Frontal cortex (tissue), 4 donors: ENCODE results near the gene MUS81. TPM values are rescaled to one million over a fixed set of nuclear protein-coding genes. Genes with fewer than 3 reads are reported as not detected.
A peak's percentile ranks its signal among the peaks of the same experiment; 100 is the strongest.
"Not testable (repeated sequence)": the region's sequence is repeated elsewhere in the genome, so short reads cannot be mapped to it uniquely, and the experiment has no call there.

Experiments
- DNase-seq, 2 donors: peaks; one replicate each; pipeline ENCODE4 v3.0.0; 2012; ENCODE audit warnings: low spot score in 2 of 2
- FAIRE-seq: peaks from 2 replicates; lab custom pipeline; 2012; peaks lifted over from hg19 to GRCh38; lab: Jason Lieb, UNC
- total RNA-seq: library from RNA; depleted of rRNA; stranded (reverse); fragments of >200 nt; gene quantifications from one replicate; pipeline ENCODE4 v1.2.3, GENCODE V29; 2014
- donor health status: control.
- donor health status: control.
- donor health status: control.

Gene MUS81, protein sequence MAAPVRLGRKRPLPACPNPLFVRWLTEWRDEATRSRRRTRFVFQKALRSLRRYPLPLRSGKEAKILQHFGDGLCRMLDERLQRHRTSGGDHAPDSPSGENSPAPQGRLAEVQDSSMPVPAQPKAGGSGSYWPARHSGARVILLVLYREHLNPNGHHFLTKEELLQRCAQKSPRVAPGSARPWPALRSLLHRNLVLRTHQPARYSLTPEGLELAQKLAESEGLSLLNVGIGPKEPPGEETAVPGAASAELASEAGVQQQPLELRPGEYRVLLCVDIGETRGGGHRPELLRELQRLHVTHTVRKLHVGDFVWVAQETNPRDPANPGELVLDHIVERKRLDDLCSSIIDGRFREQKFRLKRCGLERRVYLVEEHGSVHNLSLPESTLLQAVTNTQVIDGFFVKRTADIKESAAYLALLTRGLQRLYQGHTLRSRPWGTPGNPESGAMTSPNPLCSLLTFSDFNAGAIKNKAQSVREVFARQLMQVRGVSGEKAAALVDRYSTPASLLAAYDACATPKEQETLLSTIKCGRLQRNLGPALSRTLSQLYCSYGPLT
- 42.8 TPM for total RNA-seq

DNA sequence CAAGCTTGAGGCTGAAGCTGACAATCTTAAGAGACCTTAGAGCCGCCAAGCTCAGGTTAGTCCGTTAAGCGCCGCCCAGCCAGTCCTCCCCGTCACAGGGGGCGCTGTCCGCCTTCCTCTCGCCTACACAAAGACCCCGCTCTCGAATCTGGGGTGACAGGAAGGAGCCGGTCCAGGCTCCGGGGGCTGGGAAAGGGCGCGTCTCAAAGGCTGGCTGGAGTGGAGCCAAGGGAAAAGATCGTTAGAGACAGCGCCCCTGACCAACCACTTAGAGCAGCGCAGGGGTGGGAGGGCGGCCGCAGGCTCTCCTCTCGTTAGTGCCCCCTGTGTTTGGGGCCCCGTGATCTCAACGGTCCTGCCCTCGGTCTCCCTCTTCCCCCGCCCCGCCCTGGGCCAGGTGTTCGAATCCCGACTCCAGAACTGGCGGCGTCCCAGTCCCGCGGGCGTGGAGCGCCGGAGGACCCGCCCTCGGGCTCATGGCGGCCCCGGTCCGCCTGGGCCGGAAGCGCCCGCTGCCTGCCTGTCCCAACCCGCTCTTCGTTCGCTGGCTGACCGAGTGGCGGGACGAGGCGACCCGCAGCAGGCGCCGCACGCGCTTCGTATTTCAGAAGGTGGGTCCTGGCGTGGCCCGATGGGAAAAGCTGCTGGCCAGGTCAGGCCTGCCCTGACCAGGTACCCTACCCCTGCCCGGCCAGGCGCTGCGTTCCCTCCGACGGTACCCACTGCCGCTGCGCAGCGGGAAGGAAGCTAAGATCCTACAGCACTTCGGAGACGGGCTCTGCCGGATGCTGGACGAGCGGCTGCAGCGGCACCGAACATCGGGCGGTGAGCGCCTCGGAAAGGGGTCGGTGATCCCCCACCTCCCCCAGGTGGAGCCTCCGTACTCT lies at the start of gene MUS81:
Gene MUS81, plus strand, starts transcription at position 156 of the 887 bp plus-strand sequence. Its CDS starts 321 bp downstream, at position 477.
- no peak for FAIRE-seq

DNA sequence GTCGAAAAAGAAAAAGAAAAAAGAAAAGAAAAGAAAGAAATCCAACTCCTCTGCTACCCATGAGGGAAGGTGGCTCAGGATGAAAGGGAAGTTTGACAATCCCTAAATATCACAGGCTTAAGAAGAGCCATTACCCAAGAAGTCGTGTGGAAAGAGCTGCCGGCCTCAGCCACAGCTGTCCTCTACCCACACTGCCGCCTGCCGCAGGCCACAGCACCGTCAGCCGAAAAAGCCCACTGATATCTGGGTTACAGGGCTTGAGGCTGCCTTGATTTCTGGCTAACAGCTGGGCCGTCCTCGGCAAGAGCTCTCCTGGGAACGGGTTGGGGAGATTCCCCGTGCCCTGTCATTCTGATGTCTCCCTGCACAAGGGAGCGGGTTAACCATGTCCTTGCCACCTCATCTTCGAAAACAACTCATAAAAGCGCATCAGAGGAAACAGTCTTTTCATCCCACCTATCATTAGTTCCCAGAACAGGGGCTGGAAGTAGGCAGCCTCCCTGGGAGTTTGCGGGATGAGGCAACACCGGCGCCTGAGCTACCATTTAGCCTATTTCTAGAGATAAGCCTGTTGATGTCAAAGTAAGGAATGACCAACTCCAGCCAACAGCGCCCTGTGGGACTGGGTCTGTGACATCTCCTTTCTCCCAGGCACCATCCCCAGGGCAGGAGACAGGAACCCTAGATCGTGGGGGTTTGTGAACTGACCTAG lies 48.3 kb upstream of the MUS81 start:
- DNase-seq (no peak), FAIRE-seq (no peak)

More for the DNA sequence above, at the start of gene MUS81:
- DNase-seq, result peak; percentile 91 to 93

DNA sequence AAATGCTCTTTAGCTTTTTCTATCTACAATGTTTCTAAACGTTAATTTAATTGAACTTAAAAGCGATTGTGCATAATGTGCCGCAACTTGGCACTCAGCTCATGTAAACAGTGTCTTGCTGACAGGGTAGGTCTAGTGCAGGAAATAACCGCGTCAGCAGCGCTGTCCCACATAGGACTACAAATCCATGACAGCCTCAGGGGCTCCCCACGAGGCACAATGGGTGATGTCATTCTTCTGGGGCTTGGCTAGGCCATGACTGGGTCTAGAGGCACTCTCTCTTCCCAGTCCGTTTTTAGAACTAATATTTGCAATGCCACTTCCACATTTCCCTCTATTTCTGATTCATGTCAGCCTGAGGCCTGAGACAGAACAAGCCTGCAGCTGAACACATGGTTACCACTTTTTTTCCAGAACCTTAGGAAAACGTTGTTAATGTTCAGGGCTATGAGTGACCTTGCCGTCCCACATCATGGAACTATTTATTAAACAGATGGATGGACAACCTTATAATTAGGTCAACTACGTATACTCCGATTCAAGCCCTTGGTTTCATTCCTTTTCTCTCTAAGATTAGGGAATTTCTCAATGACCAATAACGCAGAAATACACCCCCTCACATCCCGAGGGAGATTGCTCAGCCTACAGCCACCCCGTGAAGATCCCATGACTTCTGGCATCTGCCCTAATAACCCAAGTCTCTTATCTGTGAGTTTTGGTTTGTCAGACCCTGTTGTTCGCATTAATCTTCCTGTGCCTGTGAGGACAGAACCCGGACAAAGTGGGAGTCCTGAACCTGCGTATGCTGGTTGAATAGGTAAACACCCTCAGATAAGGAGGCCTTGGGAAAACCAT lies 45.9 kb upstream of the MUS81 start:
- no peak for DNase-seq
- FAIRE-seq, result no peak

DNA sequence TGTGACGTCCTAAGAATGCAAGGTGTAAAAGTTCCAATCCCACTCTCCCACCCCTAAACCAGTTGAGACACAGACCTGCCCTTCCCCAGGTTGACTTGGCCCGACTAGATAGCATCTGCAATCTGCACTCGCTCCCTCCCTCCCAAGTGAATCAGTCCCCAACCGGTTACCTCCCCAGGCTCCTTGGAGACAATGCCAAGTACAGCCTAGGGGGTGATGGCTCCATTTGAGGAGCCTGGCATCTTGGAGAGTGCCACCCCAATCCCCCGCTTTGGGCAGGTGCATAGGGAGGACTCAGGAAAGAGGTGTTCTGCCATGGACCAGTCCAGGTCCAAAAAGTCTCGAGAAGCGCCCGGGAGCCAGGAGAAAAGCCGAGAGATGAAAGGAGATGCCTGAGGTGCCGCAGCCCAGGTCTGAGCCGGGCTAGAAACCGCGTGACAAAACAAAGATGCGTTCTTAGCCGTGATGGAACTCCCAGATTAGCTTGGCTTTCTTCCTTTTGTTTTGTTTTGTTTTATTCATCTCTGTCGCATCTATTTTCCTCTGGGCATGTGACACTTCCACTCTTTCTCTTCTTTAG lies 45.2 kb upstream of the MUS81 start:
- no peak for DNase-seq
- FAIRE-seq, result no peak

DNA sequence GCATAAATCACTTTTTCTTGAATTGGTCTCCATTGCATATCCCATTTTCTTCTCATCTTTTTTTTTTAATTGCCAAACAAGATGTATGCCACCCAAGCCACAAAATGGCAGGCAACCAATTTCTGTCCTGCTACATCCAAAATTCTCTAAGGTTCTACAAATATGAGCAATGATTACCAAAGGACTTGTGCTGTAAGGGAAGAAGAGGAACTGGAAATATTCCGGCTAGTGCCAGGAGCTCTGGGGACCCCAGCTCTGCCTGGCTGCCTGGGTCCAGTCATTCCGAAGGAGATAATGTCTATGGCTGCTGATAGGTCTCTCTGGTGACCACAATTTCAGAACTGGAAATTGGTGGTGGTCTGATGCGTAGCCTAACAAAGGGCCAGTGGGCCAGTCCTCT lies 43.5 kb upstream of the MUS81 start:
- FAIRE-seq (no peak), DNase-seq (no peak)

DNA sequence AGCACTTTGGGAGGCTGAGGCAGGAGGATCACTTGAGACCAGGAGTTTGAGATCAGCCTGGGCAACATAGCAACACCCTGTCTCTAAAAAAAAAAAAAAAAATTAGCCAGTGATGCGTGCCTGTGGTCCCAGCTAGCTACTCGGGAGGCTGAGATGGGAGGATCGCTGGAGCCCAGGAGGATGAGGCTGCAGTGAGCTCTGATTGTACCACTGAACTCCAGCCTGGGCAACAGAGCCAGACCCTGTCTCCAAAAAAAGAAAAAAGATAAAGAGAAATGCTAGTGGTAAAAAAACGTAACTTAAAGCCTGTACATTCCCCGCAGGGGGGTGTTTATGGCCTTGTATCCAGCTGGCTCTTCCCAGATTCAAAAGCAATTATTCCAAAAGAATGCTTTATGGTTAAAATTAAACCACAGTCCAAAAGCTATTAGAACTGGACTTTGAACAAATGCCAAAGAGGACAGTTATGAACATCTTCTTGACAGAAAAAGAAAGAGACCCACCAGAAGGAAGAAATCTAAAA lies 42.9 kb upstream of the MUS81 start:
- FAIRE-seq (no peak), DNase-seq (no peak)

DNA sequence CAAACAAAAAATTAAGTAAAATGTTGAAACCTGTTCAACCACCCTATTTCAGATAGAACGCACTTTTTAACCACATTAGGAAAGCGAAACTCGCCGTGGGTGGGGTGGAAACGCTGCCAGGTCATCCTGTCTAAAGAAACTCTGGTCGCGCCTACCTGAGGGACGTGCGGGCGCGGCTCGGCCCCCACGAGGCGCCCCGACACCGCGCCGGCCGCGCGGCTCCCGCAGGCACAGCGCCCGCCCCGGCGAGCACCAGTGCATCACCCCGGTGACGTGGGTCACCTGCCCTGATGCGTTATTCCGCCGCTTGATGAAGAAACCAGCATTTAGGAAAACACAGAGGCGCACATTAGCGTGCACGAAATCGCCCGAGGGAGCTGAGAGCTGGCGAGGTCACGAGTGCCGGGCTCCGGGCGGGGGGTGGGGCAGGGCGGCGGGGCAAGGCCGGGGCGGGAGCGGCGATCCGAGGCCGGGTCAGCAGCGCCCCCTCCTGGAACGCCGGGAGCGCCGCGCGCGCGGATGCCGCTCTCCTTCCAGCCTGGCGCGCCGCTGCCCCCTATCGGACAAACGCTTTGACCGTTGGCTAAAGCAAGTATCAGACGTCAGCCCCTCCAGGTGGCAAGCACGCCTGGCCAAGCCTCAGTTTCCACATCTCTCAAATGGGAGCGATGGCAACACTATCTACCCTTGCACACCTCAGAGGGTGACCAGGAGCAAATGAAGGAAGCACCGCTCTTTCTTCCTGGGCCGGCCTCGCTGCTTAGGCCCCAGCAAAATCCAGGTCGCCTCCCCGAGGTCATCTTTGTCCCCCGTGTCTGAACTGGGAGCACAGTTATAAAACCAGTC lies 42.2 kb upstream of the MUS81 start:
- no peak for FAIRE-seq
- peak; percentile 97 for DNase-seq

DNA sequence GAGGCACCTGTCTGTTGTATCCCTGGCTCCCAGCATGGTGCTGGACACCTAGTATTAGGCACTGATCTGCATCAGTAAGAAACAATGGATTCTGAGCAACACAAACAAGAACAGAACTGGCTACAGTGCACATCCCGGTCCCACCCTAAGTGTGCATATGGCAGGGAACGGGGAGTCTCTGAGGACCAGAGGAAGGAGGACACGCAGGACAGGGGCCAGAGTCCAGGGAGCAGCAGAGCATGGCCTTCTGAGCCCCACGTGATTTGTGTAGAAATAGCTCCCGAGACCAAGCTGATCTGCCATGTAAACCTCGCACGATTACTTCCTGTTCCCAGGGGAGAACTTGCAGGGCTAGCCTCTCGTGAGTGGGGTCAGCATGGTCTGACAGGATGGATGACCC lies 39.1 kb upstream of the MUS81 start:
- DNase-seq (no peak), FAIRE-seq (no peak)

DNA sequence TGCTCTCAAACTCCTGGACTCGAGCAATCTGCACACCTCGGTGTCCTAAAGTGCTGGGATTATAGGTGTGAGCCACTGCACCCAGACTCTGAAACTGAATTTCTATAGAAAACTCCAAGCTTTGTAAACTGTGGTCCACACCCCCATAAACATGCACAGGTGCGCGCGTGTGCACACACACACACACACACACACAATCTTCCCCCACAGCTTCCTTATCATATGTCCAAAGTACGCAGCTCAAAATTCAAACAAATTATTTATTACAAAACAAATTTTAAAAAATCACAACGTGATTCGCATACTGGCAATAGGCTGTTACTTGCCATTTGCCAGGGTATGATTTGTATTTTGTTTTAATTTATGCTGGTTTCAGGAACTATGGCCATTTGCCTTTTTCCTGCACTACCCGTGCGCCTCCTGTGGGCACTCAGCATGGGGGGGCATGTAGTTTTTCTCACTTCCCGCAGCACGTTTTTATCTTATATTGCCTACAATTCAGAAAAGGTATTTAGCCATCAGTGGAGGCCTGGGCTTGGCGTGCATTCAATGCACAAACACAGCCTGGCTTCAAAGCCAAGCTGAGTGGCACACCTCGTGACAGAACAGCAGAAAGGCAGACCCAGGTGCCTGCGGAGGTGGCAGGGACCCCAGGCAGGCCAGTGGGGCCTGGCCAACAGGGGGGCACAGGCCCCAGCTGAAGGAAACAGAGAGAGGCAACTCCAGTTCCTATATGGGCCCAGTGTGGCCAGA lies 37.3 kb upstream of the MUS81 start:
- no peak for FAIRE-seq
- no peak for DNase-seq

DNA sequence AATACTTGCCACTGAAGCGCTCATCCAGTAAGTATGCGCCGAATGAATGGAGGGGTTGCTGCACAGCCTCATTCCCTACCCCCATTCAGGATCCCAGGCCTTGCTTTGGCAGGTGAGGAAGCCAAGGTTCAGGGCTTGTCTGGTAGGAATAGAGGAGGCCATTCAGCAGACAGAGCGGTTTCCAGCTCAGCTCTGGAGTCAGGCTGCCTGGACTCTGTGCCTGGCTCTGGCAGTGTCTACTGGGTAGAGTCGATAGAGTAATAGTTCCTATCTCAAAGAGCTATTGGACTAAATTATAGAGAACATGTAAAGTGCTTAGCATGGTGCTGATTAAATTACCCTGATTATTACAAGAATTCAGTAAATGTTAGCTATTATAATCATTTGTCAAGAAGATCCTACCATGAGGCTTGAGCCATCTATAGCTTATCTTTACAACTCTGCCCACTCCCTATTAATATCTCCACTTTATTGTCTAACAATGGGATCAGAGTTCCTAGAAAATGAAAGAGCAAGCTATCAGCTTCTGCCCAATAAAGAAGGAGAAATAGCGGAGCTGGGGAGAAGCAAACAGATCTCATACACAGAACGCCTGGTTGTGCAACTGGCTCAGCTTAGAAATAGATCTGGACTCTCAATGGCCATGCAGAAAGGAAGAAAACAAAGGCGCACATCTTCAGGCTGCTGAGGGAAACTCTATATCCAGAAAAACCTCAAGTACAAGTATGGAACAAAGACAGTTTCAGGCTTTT lies 33.1 kb upstream of the MUS81 start:
- DNase-seq (no peak), FAIRE-seq (no peak)

DNA sequence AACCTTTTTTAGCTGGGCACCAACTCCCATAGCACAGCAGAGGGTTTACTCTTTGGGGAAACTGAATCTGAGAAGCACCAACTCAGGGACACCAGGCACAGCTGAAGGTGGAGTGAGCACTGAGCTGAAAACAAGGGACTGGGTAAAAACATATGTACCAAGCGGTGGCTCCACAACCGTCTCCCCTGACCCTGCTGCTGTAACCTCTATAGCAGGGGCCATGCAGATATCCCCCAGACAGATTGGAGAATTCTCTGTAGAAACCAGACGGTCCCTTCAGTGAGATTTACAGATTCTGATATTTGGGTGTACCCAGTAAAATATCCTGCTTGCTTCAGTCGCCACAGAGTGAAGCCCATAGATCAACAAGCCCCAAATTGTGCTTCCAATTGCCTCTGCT lies 30.8 kb upstream of the MUS81 start:
- DNase-seq, result no peak
- no peak for FAIRE-seq

DNA sequence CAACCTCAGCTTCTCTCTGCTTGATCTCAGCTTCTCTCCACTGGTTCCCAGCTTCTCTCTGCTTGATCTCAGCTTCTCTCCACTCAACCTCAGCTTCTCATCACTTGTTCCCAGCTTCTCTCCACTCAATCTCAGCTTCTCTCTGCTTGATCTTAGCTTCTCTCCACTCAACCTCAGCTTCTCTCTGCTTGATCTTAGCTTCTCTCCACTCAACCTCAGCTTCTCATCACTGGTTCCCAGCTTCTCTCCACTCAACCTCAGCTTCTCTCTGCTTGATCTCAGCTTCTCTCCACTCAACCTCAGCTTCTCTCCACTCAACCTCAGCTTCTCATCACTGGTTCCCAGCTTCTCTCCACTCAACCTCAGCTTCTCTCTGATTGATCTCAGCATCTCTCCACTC lies 28.0 kb upstream of the MUS81 start:
- not testable (repeated sequence) for FAIRE-seq, DNase-seq

DNA sequence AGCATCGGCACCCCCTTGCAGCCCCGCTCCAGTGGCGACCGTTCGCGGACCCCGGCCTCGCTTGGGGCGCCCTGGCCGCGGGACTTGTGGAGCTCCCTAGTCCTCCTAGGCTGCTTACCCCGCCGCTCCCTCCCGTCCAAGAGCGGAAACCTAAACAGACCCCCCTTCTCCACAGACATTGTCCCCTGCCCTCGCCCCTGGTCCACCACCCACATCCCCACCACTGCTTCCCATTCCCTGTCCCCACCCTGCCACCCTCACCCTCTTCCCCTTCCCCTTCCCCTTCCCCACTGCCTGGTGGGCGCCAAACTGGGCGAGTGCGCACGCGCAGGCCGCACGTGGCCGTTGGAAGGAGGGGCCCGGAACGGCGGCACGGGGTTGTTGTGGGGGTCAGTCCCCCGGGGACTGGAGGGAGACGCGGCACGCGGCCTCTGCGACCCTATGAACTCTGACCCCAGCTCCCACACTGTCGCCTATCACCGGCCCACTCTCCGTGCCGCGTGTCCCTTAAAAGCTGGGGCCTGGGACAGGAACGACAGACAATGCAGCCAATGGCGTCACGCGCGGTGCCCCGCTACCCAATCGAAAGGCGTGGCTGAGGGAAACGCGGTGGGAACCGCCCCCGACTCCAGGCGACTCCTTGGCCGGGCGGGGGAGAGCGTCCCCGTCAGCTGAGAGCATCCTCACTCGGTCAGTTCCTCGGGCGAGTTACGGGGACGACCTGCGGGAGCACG lies 26.8 kb upstream of the MUS81 start, which contains the start of gene SNX32:
Gene SNX32, plus strand, starts transcription at position 667 of the 734 bp plus-strand sequence. CDS start 103 bp downstream, outside the sequence.
- DNase-seq (peak; percentile 97 to 99), FAIRE-seq (peak; percentile 39)

DNA sequence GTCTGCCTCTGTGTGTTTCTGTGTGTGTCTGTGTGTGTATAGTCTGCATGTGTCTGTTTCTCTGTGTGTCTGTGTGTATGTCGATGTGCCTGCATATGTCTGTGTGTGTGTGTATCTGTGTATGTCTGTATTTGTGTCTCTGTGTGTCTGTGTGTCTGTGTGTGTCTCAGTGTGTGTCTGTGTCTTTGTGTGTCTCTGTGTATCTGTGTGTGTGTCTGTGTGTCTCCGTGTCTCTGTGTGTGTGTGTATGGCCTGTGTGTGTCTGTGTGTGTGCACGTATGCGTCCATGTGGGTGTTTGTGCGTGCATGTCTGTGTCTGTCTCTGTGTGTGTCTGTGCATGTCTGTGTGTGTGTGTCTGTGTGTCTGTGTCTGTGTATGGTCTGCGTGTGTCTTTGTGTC lies 26.0 kb upstream of the MUS81 start:
- DNase-seq (no peak), FAIRE-seq (no peak)

DNA sequence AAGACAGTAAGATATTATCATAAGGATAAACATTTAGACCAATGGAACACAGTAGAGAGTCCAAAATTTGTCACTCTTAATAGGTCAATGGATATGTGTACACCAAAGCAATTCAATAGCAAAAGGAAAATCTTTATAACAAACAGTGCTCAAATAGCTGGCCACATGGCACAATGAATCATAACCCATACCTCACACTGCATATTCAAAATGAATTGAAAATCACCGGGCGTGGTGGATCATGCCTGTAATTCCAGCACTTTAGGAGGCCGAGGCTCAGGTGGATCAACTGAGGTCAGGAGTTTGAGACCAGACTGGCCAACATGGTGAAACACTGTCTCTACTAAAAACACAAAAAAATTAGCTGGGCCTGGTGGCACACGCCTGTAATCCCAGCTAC lies 18.1 kb upstream of the MUS81 start:
- FAIRE-seq (no peak), DNase-seq (no peak)
